GDM1 (cell line): ENCODE measurements around the gene TMBIM6.
A peak's percentile ranks its signal among the peaks of the same experiment; 100 is the strongest.
"Not testable (repeated sequence)": the region's sequence is repeated elsewhere in the genome, so short reads cannot be mapped to it uniquely, and the experiment has no call there.

Experiments used
- DNase-seq: peaks from one replicate; lab custom pipeline; 2025; lab: John Stamatoyannopoulos, UW

TMBIM6 gene

GRCh38 chr12:49740930-49741881, at the start of gene TMBIM6:
Gene TMBIM6, plus strand, starts transcription at chr12:49741557. Its CDS starts 10,937 bp downstream, at chr12:49752494.
- DNase-seq = peak; percentile 100

- DNase-seq = no peak
Measured at GRCh38 chr12:49692851-49693250, 48.5 kb upstream of the TMBIM6 start.

- DNase-seq = no peak
Measured at GRCh38 chr12:49693931-49694444, 47.4 kb upstream of the TMBIM6 start.

- DNase-seq = no peak
Measured at GRCh38 chr12:49696723-49697122, 44.6 kb upstream of the TMBIM6 start.

- no peak for DNase-seq
Measured at GRCh38 chr12:49697808-49698207, 43.5 kb upstream of the TMBIM6 start.

GRCh38 chr12:49698619-49699545, 42.5 kb upstream of the TMBIM6 start:
- peak; percentile 74 for DNase-seq

GRCh38 chr12:49702009-49702408, 39.3 kb upstream of the TMBIM6 start:
- DNase-seq = no peak

GRCh38 chr12:49702676-49703215, 38.6 kb upstream of the TMBIM6 start:
- no peak for DNase-seq

GRCh38 chr12:49703647-49704137, 37.7 kb upstream of the TMBIM6 start:
- no peak for DNase-seq

- DNase-seq = peak; percentile 16
Measured at GRCh38 chr12:49705479-49706134, 35.8 kb upstream of the TMBIM6 start.

GRCh38 chr12:49706351-49707127, 34.8 kb upstream of the TMBIM6 start:
- DNase-seq = no peak

GRCh38 chr12:49707128-49707811, 34.1 kb upstream of the TMBIM6 start, which contains the start of gene FMNL3:
Gene FMNL3, minus strand, starts transcription at chr12:49707405. Its CDS starts 225 bp downstream, at chr12:49707180.
- peak; percentile 96 for DNase-seq

GRCh38 chr12:49707812-49708147, 33.6 kb upstream of the TMBIM6 start:
- no peak for DNase-seq

- no peak for DNase-seq
Measured at GRCh38 chr12:49708851-49709250, 32.5 kb upstream of the TMBIM6 start.

GRCh38 chr12:49713952-49714351, 27.4 kb upstream of the TMBIM6 start:
- not testable (repeated sequence) for DNase-seq

GRCh38 chr12:49716553-49716952, 24.8 kb upstream of the TMBIM6 start:
- DNase-seq = no peak

GRCh38 chr12:49717800-49718199, 23.6 kb upstream of the TMBIM6 start:
- DNase-seq = not testable (repeated sequence)

GRCh38 chr12:49720214-49720613, 21.1 kb upstream of the TMBIM6 start:
- no peak for DNase-seq

- not testable (repeated sequence) for DNase-seq
Measured at GRCh38 chr12:49721355-49721754, 20.0 kb upstream of the TMBIM6 start.

- no peak for DNase-seq
Measured at GRCh38 chr12:49728446-49728845, 12.9 kb upstream of the TMBIM6 start.
